BLaER1 (cell line): ENCODE measurements around the gene RUVBL2.
"Not testable (repeated sequence)": the region's sequence is repeated elsewhere in the genome, so short reads cannot be mapped to it uniquely, and the experiment has no call there.

Experiments used
- H3K27ac ChIP-seq: shearing (Covaris generic); formaldehyde crosslinking; 2 replicates; pipeline ENCODE4 v1.8.1; 2022
- H3K27me3 ChIP-seq: shearing (Covaris generic); formaldehyde crosslinking; 2 replicates; pipeline ENCODE4 v1.8.1; 2022
- H3K36me3 ChIP-seq: shearing (Covaris generic); formaldehyde crosslinking; 2 replicates; pipeline ENCODE4 v1.8.1; 2022
- H3K4me1 ChIP-seq: shearing (Covaris generic); formaldehyde crosslinking; 2 replicates; pipeline ENCODE4 v1.8.1; 2022
- H3K4me2 ChIP-seq: shearing (Covaris generic); formaldehyde crosslinking; 2 replicates; pipeline ENCODE4 v1.8.1; 2022
- H3K4me3 ChIP-seq: shearing (Covaris generic); formaldehyde crosslinking; 2 replicates; pipeline ENCODE4 v1.8.1; 2022
- H3K9ac ChIP-seq: shearing (Covaris generic); formaldehyde crosslinking; 2 replicates; pipeline ENCODE4 v1.8.1; 2022
- H3K9me3 ChIP-seq: shearing (Covaris generic); formaldehyde crosslinking; 2 replicates; pipeline ENCODE4 v1.8.1; 2022
- H4K20me1 ChIP-seq: shearing (Covaris generic); formaldehyde crosslinking; 2 replicates; pipeline ENCODE4 v1.8.1; 2022
- Cebpa-rat ChIP-seq: shearing (Covaris generic); IDR thresholded peaks from 2 replicates; pipeline ENCODE4 v1.8.1; 2022

RUVBL2 gene

DNA sequence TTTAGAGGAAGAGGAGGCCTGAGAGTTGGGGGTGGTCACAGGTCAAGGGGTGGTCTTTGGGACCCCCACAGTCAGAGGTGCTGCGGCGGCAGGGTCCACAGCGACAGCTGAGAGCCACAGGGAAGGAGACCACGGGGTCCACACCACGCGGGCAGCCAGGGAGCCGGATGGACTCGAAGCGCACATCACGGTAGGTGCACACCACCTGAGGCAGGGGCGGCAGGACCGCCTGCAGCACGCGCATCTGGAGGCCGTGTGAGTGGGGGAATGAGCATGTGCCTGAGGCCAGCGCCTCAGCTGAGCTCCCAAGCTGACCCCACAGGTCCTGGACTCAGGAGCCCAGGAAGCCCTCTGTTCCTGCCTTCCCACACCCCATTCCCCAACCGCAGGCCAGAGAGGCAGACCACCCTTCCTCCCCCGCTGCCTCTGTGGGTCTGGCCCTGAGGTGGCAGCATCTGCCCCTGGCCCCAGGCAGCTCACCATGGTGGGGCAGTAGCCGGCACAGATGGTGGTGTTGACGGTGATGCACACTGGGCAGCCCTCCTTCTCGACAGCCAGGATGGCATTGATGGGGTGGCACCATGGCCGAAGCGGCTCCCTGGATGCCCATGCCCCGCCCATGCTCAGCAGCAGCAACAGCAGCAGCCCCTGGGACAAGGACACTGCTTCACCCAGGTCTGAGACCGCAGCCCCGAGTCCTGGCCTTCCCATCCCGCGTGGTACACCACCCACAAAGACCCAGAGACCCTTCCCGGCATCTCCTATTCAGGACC lies 22.6 kb downstream of the RUVBL2 start:
- H3K36me3 ChIP-seq: peaks cover 59% of the 10 kb centered on the region
- peaks cover 42% of the 10 kb centered on the region for H3K27me3 ChIP-seq
- no peaks in the 10 kb centered on the region for H3K9me3 ChIP-seq
- TF ChIP-seq Cebpa-rat: no peak
- H3K4me1 ChIP-seq: peaks cover 39% of the 10 kb centered on the region
- no peak overlapping the region for H3K4me2 ChIP-seq
- no peak overlapping the region for H3K9ac ChIP-seq
- H3K27ac ChIP-seq: no peak overlapping the region
- no peak overlapping the region for H3K4me3 ChIP-seq
- H4K20me1 ChIP-seq: peaks cover 64% of the 10 kb centered on the region

DNA sequence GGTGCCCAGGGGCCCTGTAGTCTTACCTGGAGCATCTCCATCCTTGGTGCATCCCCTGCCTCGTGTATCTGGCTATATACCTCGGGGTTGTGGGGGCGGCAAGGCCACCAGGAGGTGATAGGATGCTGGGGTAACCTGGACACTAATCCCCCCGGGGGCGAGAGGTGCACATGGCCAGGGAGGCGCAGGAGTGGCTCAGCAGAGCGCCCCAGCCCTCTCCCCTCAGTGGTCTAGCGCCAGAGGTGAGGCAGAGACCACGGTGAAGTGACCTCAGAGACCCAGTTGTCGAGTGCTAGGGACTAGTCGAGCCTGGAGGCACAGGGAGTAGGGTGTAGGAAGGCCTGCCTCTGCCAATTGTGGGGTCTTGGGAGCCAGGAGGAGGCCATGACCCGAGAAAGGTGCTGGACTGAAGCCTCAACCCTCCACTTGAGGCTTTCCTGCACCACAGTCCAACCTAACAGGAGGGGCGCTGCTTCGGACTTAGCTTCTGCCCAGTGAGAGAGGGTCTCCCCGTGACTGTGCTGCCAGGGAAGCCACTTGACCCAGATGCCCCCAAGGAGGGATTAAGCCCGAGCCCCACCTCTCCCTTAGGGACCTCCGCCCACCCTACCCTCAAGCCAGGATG lies 23.5 kb downstream of the RUVBL2 start, which contains the start of gene LHB:
Gene LHB (minus strand): TSS at position 51 of the 625 bp plus-strand sequence. CDS start 10 bp downstream, at position 41.
- TF ChIP-seq Cebpa-rat: no peak
- Histone ChIP-seq H3K4me3 (peak within 1 kb of the TSS; percentile 61), H4K20me1 (peaks cover 55% of the 10 kb centered on the region), H3K27me3 (peaks cover 42% of the 10 kb centered on the region), H3K9ac (peak within 1 kb of the TSS; percentile 58), H3K36me3 (peaks cover 50% of the 10 kb centered on the region), H3K9me3 (no peaks in the 10 kb centered on the region), H3K27ac (no peak within 1 kb of the TSS), H3K4me2 (peak within 1 kb of the TSS; percentile 91), H3K4me1 (peaks cover 44% of the 10 kb centered on the region)

DNA sequence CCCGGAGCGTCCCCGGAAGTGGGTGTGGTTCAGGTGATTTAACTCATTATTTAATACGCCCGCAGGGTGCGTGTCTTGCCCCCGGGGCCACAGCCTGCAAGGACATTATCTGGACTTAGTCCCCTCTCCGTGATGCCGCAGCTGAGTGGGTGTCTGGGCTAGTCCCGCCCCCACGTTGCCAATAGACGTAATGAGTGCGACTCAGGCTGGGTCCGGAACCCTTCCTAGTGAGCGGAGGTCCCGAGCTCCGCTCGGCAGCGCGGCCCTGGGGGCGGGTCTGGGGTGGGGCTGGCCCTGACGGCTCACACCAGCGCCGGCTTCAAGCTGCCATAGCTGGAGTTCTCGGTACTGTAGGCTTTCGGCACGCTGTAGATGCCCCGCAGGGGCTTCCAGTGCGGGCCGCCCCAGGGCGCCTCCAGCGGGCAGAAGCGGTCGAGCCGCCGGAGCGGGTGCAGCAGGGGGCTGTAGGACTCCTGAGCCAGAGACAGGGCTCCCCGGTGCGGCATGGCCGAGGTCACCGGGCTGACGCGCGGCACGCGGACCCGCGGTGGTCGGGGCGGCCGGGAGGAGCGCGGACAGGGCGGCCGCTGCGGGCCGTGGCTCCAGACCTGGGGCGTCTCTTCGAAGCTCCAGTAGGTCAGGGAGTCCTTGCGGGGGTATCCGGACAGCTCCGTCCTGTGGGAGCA lies 24.1 kb downstream of the RUVBL2 start:
- H3K27ac ChIP-seq: no peak overlapping the region
- peaks cover 44% of the 10 kb centered on the region for H3K4me1 ChIP-seq
- H3K27me3 ChIP-seq: peaks cover 42% of the 10 kb centered on the region
- H3K4me3 ChIP-seq: peak overlapping the region; percentile 61
- peak overlapping the region; percentile 91 for H3K4me2 ChIP-seq
- no peak for TF ChIP-seq Cebpa-rat
- H3K9me3 ChIP-seq: no peaks in the 10 kb centered on the region
- peaks cover 50% of the 10 kb centered on the region for H4K20me1 ChIP-seq
- peaks cover 43% of the 10 kb centered on the region for H3K36me3 ChIP-seq
- peak overlapping the region; percentile 58 for H3K9ac ChIP-seq

DNA sequence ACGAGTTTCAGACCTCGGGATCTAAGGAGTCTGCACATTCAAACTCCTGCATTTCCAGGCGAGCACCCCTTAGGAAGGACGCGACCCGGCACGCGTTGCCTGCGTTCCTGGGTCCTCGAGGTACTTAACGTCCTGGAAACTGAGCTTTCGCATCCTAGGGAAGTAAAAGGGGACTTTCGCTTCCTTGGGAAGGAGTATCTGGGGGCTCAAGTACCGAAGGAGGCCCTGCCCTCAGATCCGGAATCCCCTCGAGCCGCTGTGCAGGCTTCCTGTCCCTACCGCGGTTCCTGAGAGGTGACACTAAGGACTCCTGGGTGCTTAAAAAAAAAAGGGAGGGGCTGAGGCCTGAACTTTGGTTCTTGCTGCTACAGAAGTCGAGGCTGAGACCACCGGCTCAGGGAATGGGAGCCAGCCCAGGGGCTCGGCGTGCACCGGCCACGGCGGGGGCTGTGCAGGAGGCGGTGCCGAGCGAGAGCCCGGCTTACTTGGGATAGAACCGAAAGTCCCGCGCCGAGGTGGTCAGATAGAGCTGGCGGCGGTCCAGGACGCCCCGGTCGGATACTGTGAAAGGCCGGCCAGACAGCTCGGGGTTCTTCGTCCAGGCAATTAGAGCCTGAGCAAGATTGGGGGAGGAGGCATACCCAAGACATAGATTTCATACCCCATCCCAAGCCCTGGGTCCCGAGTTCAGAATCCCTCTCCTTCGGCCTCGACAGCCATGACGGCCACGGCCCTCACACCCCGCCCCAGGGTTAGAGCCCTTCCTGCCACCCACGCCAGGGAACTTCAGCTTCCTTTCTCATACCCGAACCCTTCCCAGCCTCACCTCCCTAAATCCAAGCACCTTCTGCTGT lies 24.9 kb downstream of the RUVBL2 start:
- Histone ChIP-seq H3K9ac (peak overlapping the region; percentile 58), H3K27me3 (peaks cover 42% of the 10 kb centered on the region), H3K36me3 (peaks cover 35% of the 10 kb centered on the region), H3K4me1 (peaks cover 44% of the 10 kb centered on the region), H3K4me3 (peak overlapping the region; percentile 61), H4K20me1 (peaks cover 50% of the 10 kb centered on the region), H3K4me2 (peak overlapping the region; percentile 91)
- not testable (repeated sequence) for H3K9me3 ChIP-seq, H3K27ac ChIP-seq

DNA sequence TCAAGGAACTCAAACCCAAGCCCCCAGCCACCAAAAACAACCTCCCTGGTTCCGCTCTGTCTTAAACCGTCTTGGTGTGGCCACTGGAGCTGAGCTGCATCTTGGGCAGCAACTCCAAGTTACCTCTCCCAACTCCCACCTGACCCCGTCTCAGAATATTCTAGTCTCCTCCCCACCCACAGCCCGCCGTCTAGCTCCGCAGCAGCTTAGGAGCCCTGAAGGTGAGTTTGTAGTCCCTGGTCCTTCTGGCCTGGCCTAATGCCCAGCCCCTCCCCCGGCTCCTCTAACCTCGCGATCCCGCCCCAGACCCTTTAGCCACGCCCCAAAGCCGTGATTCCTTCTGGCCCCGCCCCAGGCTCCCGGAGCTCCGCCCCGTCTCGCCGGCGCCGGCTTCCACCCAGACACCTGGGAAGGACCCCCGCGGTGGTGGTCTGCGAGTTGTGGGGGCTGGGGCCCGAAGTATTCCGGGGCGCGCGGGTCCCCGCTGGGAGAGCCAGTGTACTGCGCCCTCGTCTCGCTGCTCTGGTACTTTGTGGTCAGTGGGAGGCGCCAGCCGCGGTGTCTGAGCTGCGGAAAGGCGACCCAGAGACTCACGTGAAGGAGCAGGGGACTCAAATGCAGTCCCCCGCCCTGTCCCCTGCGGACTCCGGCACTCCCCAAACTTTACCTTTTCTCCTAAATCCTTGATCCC lies 25.7 kb downstream of the RUVBL2 start:
- Histone ChIP-seq H3K4me3 (peak overlapping the region; percentile 61), H3K36me3 (peaks cover 28% of the 10 kb centered on the region), H4K20me1 (peaks cover 45% of the 10 kb centered on the region), H3K4me1 (peaks cover 44% of the 10 kb centered on the region), H3K4me2 (peak overlapping the region; percentile 91), H3K27me3 (peaks cover 42% of the 10 kb centered on the region), H3K9me3 (no peaks in the 10 kb centered on the region), H3K9ac (no peak overlapping the region), H3K27ac (no peak overlapping the region)
- TF ChIP-seq Cebpa-rat: no peak

DNA sequence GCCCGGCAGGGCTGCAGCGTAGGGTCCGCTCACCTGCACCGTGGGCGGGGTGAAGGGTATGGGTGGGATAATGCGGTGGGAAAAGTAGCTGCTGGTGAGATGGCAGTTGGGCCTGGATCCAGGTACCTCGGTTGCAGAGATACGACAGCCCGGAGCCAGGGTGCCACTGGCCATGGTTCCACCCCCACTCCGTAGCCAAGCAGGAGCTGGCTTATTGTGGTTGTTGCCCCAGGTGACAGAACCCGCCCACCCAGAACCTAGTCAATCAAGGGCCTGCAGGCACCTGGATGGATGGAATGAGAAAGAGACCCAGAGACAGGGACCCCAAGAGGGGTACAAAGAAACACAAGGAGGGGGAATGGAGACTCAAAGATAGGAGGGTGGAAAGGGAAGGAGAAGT lies 26.7 kb downstream of the RUVBL2 start:
- TF ChIP-seq Cebpa-rat: no peak
- no peak overlapping the region for H3K27ac ChIP-seq
- H3K36me3 ChIP-seq: peaks cover 18% of the 10 kb centered on the region
- peak overlapping the region; percentile 91 for H3K4me2 ChIP-seq
- peaks cover 42% of the 10 kb centered on the region for H3K27me3 ChIP-seq
- peaks cover 36% of the 10 kb centered on the region for H4K20me1 ChIP-seq
- H3K4me3 ChIP-seq: no peak overlapping the region
- H3K9me3 ChIP-seq: no peaks in the 10 kb centered on the region
- H3K9ac ChIP-seq: no peak overlapping the region
- H3K4me1 ChIP-seq: peaks cover 44% of the 10 kb centered on the region

DNA sequence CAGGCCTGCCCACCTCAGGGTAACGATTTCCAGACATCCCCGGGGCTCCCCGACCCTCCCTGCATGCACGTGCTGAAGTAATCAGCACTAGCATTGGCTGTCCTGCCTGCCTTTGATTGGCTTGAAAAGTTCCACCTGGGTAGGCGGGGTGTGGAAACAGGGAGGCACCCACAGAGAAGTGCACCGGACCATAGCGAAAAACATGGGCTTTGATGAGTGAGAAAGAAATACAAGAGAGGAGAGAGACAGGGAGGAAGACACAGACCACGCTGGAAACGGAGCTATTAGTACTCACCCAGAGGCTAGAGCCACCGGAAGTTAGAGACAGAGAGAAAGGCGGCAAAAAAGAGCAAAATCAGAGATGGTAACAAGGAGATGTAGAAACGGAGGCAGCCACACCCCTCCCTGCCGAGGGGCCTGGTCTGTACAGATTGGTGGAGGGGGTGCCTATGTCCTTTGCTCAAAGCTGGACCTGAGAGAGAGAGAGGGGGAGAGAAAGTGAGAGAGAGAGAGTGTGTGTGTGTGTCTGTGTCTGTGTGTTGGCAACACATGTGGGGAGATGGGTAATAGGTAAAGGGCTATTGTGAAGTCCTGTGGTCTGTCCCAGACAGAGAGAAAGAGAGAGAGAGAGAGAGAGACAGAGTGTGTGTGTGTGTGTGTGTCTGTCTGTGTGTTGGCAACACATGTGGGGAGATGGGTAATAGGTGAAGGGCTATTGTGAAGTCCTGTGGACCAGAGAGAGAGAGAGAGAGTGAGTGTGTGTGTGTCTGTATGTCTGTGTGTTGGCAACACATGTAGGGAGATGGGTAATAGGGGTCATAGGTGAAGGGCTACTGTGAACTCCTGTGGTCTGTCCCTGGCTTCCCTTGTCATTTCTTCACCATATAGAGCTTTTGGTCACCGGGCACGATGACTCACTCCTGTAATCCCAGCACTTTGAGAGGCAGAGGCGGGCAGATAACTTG lies 27.5 kb downstream of the RUVBL2 start:
- Histone ChIP-seq H4K20me1 (peaks cover 27% of the 10 kb centered on the region), H3K36me3 (peaks cover 9% of the 10 kb centered on the region), H3K27me3 (peaks cover 42% of the 10 kb centered on the region), H3K4me2 (peak overlapping the region; percentile 91), H3K9me3 (no peaks in the 10 kb centered on the region), H3K27ac (no peak overlapping the region), H3K9ac (peak overlapping the region; percentile 48; the same call in 1 of the 2 replicates), H3K4me3 (no peak overlapping the region), H3K4me1 (peaks cover 44% of the 10 kb centered on the region)
- TF ChIP-seq Cebpa-rat: no peak

DNA sequence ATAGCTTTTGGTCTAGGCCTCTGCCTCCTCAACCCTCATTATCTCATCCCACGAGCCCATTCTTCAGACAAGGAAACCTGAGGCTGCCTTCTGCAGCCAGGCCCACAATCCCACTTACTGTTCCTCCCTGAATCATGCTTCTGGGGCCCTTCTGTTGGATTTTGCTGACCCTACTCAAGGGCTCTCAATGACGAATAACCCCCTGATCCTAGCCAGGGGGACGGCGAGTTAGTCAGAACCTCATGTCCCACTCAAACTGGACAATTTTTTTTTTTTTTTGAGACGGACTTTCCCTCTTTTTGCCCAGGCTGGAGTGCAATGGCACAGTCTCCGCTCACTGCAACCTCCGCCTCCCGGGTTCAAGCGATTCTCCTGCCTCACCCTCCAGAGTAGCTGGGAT lies 28.4 kb downstream of the RUVBL2 start:
- H3K4me3 ChIP-seq: no peak overlapping the region
- peaks cover 39% of the 10 kb centered on the region for H3K27me3 ChIP-seq
- H3K27ac ChIP-seq: no peak overlapping the region
- 0 out of 2 replicates have a peak, but pooled peaks cover under 1% of the 10 kb centered on the region for H3K36me3 ChIP-seq
- TF ChIP-seq Cebpa-rat: no peak
- H3K9ac ChIP-seq: no peak overlapping the region
- H3K4me2 ChIP-seq: no peak overlapping the region
- peaks cover 22% of the 10 kb centered on the region for H4K20me1 ChIP-seq
- H3K9me3 ChIP-seq: no peaks in the 10 kb centered on the region
- H3K4me1 ChIP-seq: peaks cover 44% of the 10 kb centered on the region

DNA sequence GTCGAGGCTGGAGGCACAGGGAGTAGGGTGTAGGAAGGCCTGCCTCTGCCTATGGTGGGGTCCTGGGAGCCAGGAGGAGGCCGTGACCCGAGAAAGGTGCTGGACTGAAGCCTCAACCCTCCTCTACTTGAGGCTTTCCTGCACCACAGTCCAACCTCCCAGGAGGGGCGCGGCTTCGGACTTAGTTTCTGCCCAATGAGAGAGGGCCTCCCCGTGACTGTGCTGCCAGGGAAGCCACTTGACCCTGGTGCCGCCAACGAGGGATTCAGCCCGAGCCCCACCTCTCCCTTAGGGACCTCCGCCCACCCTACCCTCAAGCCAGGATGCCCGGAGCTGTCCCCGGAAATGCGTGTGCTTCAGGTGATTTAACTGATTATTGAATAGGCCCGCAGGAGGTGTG lies 30.5 kb downstream of the RUVBL2 start, which contains the start of gene CGB3:
Gene CGB3 (minus strand): TSS at position 101 of the 400 bp plus-strand sequence. CDS start 362 bp downstream, outside the sequence.
- not testable (repeated sequence) for H3K9me3 ChIP-seq, H3K4me3 ChIP-seq, H3K9ac ChIP-seq, H4K20me1 ChIP-seq, H3K27ac ChIP-seq, H3K4me2 ChIP-seq, H3K36me3 ChIP-seq
- Histone ChIP-seq H3K27me3 (peaks cover 18% of the 10 kb centered on the region), H3K4me1 (peaks cover 24% of the 10 kb centered on the region)

DNA sequence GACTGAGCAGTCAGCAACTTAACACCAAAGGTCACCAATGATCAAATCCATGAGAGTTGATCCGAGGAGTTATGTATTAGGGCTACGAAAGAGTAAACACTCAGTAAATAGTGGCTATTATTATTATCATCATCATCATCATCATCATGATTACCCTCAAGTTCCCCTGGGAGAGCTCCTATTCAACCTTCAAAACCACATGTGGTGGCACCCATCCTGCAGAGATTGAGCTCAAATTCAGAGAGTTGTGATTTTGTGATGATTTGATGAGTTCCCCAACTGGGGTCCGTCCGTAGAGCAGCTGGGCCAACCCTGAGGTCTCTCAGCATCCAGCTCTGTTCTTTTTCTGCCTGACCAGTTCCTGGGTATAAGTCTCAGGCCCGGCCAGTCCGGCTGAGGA lies 31.4 kb downstream of the RUVBL2 start:
- not testable (repeated sequence) for H3K9ac ChIP-seq, H3K36me3 ChIP-seq, H3K27ac ChIP-seq, H3K9me3 ChIP-seq, H3K4me2 ChIP-seq, H3K27me3 ChIP-seq, H3K4me3 ChIP-seq, H4K20me1 ChIP-seq
- peaks cover 17% of the 10 kb centered on the region for H3K4me1 ChIP-seq

DNA sequence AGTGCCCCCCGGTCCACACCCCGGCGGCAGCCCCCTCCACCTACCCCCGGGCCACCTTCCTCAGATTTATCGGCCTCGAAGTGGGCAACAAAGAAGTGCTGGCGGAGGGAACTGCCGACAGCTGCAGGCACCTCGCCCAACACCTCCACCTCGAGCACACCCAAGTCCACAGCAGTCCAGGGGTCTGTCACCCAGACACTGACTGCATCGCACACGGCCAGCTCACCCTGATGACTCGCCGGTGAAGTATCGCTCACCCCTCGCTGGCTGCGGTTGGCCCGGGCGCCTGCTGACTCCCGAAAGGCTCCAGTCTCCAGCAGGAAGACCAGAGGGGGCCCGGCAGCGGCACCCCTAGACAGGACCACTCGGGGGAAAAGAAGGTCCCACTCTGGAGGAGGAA lies 31.9 kb downstream of the RUVBL2 start:
- not testable (repeated sequence) for H4K20me1 ChIP-seq, H3K4me3 ChIP-seq, H3K27ac ChIP-seq, H3K36me3 ChIP-seq, H3K9me3 ChIP-seq, H3K4me2 ChIP-seq, H3K9ac ChIP-seq, H3K27me3 ChIP-seq
- H3K4me1 ChIP-seq: peaks cover 12% of the 10 kb centered on the region

DNA sequence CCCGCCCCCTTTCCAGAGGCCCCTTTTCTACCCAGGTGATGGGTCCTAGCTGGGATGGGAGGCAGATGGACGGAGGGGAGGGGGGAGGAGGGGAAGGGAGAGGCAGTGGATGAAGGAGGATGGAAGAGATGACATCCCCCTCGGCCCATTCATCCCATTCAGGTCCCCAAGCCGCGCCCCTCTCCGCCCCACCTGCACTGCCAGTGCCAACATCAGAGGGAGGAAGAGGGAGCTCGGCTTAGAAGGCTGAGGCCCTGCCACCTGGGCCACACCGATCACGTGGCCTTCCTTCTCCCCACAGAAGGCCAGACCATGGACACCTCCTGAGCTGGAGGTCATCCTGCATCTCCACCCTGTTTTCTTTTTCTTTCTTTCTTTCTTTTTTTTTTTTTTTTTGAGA lies 35.0 kb downstream of the RUVBL2 start:
- not testable (repeated sequence) for H3K27me3 ChIP-seq, H3K4me2 ChIP-seq, H3K9ac ChIP-seq, H3K4me3 ChIP-seq, H4K20me1 ChIP-seq, H3K9me3 ChIP-seq, H3K27ac ChIP-seq, H3K36me3 ChIP-seq, H3K4me1 ChIP-seq
